K562 (cell line): ENCODE measurements around the gene OSBPL3. TPM values are rescaled to one million over a fixed set of nuclear protein-coding genes. Genes with fewer than 3 reads are reported as not detected.

Experiments used
- ATAC-seq: fragments of 200-7000 bp; cut with Tn5 transposase; 3 replicates; pipeline ENCODE4 v1.9.1; 2020; ENCODE audit warnings: moderate library complexity
- BruUV-seq: library from RNA; stranded (reverse); fragments of 400-500 nt; replicated peaks from 2 replicates; lab custom pipeline; 2021; lab: Mats Ljungman, UMichigan
- CTCF ChIA-PET: fragments of 300-600 bp; formaldehyde crosslinking; extraction: SDS; loops from one replicate; lab custom pipeline; 2021; ENCODE audit warnings: low intra/inter-chr PET ratio; lab: Yijun Ruan, JAX
- POLR2A ChIA-PET: fragments of 300-600, 350-650 bp; sonication (Branson Sonifier 250); formaldehyde crosslinking; extraction: SDS; loops from one replicate; lab custom pipeline; 2021; ENCODE audit warnings: antibody characterized with exemption, inconsistent platforms; lab: Yijun Ruan, JAX
- DNase-seq, 4 experiments: peaks; one replicate each; pipeline versions ENCODE4 v3.0.0 to v3.0.0-alpha.2; 2011 to 2018; ENCODE audit warnings: low spot score in 3 of 4, mixed read lengths in 3 of 4; ENCODE audit errors: extremely low read depth in 1 of 4
- FAIRE-seq: peaks from 2 replicates; lab custom pipeline; 2011; peaks lifted over from hg19 to GRCh38; lab: Jason Lieb, UNC
- H2AFZ ChIP-seq: 2 replicates; pipeline ENCODE4 v1.6.0; 2011; ENCODE audit warnings: low read depth, low read length, control low read depth, inconsistent platforms
- H3K27ac ChIP-seq: fragments of 200-600 bp; 3 replicates; pipeline ENCODE4 v1.8.0; 2011; ENCODE audit warnings: low read depth, mild to moderate bottlenecking, control low read depth, inconsistent platforms, low read length, moderate library complexity, mixed read lengths; ENCODE audit errors: extremely low read depth
- H3K27me3 ChIP-seq, 2 experiments: fragments of 300-600 bp in 1 of 2; 2 replicates in 1 of 2; 3 replicates in 1 of 2; pipeline versions ENCODE4 v1.6.0 to v1.8.0; 2011; ENCODE audit warnings: inconsistent platforms in 2 of 2, low read length in 2 of 2, mild to moderate bottlenecking in 1 of 2, mixed read lengths in 1 of 2, moderate library complexity in 1 of 2; ENCODE audit not compliant: control insufficient read depth in 2 of 2, insufficient read depth in 2 of 2
- H3K36me3 ChIP-seq: fragments of 300-600 bp; 3 replicates; pipeline ENCODE4 v1.8.0; 2011; ENCODE audit warnings: mild to moderate bottlenecking, low read length, inconsistent platforms; ENCODE audit not compliant: control insufficient read depth, insufficient read depth
- H3K4me1 ChIP-seq, 2 experiments: fragments of 200-600 bp in 1 of 2; replicated peaks in 1 of 2; 2 replicates in 1 of 2; 3 replicates in 1 of 2; pipeline versions ENCODE4 v1.5.1 to v1.8.0; 2011; ENCODE audit warnings: inconsistent platforms in 2 of 2, low read length in 2 of 2, mild to moderate bottlenecking in 1 of 2, mixed read lengths in 1 of 2, moderate library complexity in 1 of 2; ENCODE audit not compliant: control insufficient read depth in 2 of 2, insufficient read depth in 2 of 2
- H3K4me2 ChIP-seq: 2 replicates; pipeline ENCODE4 v1.6.1; 2011; ENCODE audit warnings: low read length, control low read depth, inconsistent platforms, mixed read lengths; ENCODE audit not compliant: insufficient read depth
- H3K4me3 ChIP-seq: fragments of 200-600 bp; sonication (generic), shearing (Covaris generic); 2 replicates; pipeline ENCODE4 v1.5.1; 2016; ENCODE audit warnings: control low read depth, inconsistent platforms
- H3K79me2 ChIP-seq: fragments of 200-600 bp; 3 replicates; pipeline ENCODE4 v1.8.0; 2011; ENCODE audit warnings: low read length, inconsistent platforms; ENCODE audit not compliant: control insufficient read depth, insufficient read depth
- H3K9ac ChIP-seq, 2 experiments: 2 replicates each; pipeline versions ENCODE4 v1.6.0 to v1.6.1; 2011; ENCODE audit warnings: low read depth in 2 of 2, low read length in 2 of 2, control low read depth in 1 of 2, inconsistent platforms in 1 of 2, mild to moderate bottlenecking in 1 of 2, mixed read lengths in 1 of 2; ENCODE audit not compliant: insufficient read depth in 1 of 2
- H3K9me1 ChIP-seq: one replicate; pipeline ENCODE4 v1.6.0; 2011; ENCODE audit warnings: inconsistent platforms, mild to moderate bottlenecking, low read length, moderate library complexity; ENCODE audit not compliant: control insufficient read depth, insufficient read depth
- H3K9me3 ChIP-seq: replicated peaks from 2 replicates; pipeline ENCODE4 v1.5.1; 2011; ENCODE audit warnings: low read depth, low read length, inconsistent platforms; ENCODE audit not compliant: control insufficient read depth, insufficient read depth
- H4K20me1 ChIP-seq: replicated peaks from 2 replicates; pipeline ENCODE4 v1.6.1; 2011; ENCODE audit warnings: low read length, inconsistent platforms, mixed read lengths; ENCODE audit not compliant: control insufficient read depth, insufficient read depth
- FOXM1 ChIP-seq, 2 experiments: fragments of 450-650 bp in 1 of 2; sonication (generic) in 1 of 2; formaldehyde crosslinking in 1 of 2; IDR thresholded peaks; 2 replicates each; pipeline versions ENCODE4 v1.6.1 to v1.9.0; 2017 to 2022; ENCODE audit warnings: low read depth in 2 of 2, mild to moderate bottlenecking in 2 of 2, missing genetic modification reagents in 1 of 2, moderate library complexity in 1 of 2
- IRF2 ChIP-seq: sonication (generic); formaldehyde crosslinking; IDR thresholded peaks from 2 replicates; pipeline ENCODE4 v1.8.1; 2022; ENCODE audit warnings: mild to moderate bottlenecking, missing genetic modification reagents
- KLF6 ChIP-seq: fragments of 250-450 bp; sonication (Bioruptor Pico); IDR thresholded peaks from 2 replicates; pipeline ENCODE4 v1.4.0; 2020; ENCODE audit warnings: mild to moderate bottlenecking, moderate library complexity, borderline replicate concordance
- NR1H2 ChIP-seq: sonication (generic); formaldehyde crosslinking; IDR thresholded peaks from 2 replicates; pipeline ENCODE4 v1.4.0; 2020; ENCODE audit warnings: mild to moderate bottlenecking, missing genetic modification reagents
- ZNF263 ChIP-seq: sonication (generic); formaldehyde crosslinking; IDR thresholded peaks from 2 replicates; pipeline ENCODE4 v1.8.0; 2022; ENCODE audit warnings: mild to moderate bottlenecking, missing genetic modification reagents, borderline replicate concordance
- WGBS: fragments of 100-300 bp; shearing (Covaris generic); methylation state at CpG from one replicate; pipeline ENCODE4 v1.1.6; 2016; ENCODE audit warnings: low coverage, mixed read lengths; ENCODE audit not compliant: insufficient coverage; ENCODE audit errors: missing lambda C conversion rate; 5-methylcytosine and 5-hydroxymethylcytosine counted together
- in situ Hi-C: fragments of 300-500 bp; cut with MboI; formaldehyde crosslinking; loops from 4 replicates; pipeline ENCODE4 v1.15.0; 2018; ENCODE audit warnings: inconsistent platforms, mixed read lengths
- intact Hi-C: fragments of 100-400 bp; cut with micrococcal nuclease; formaldehyde crosslinking; loops from 2 replicates; pipeline ENCODE4 v1.14.2; 2022
- polyA plus RNA-seq, 8 experiments: library from polyadenylated mRNA; depleted of rRNA in 4 of 8; stranded (reverse) in 5 of 8; unstranded in 3 of 8; fragments of >200 nt; fragmentation: Nextera tagmentation in 2 of 8; fragmentation: Illumina TruSeq in 1 of 8; extraction: Ambion mirVana in 2 of 8; extraction: Trizol in 1 of 8; gene quantifications; 2 replicates each; pipeline versions ENCODE4 v1.2.1 to v1.2.3, GENCODE V29; 2011 to 2014; ENCODE audit warnings: inconsistent platforms in 1 of 8, missing spikeins in 1 of 8
- total RNA-seq, 7 experiments: library from RNA; depleted of rRNA in 6 of 7; stranded (reverse); fragments of >200 nt in 6 of 7; fragmentation: Illumina TruSeq in 2 of 7; extraction: Trizol in 2 of 7; gene quantifications; 2 replicates each; pipeline versions ENCODE4 v1.2.1 to v1.2.3, GENCODE V29; 2011 to 2021; ENCODE audit warnings: low replicate concordance in 1 of 7
- TF ChIP-seq, protein P1 (sequence below): sonication (generic); formaldehyde crosslinking; IDR thresholded peaks from 2 replicates; pipeline ENCODE4 v1.9.0; 2022; ENCODE audit warnings: mild to moderate bottlenecking, missing genetic modification reagents
- TF ChIP-seq, protein P2 (sequence below): fragments of 250-450 bp; sonication (Bioruptor Pico); IDR thresholded peaks from 2 replicates; pipeline ENCODE4 v1.9.0; 2021; ENCODE audit warnings: mild to moderate bottlenecking, inconsistent platforms

Gene OSBPL3
- total and polyA plus RNA-seq, 9 of the 15 experiments (the other 6 are each of a cell fraction or from before 2014, with no cell fraction given): 4.8 to 37.2 (median 26.5) TPM

DNA sequence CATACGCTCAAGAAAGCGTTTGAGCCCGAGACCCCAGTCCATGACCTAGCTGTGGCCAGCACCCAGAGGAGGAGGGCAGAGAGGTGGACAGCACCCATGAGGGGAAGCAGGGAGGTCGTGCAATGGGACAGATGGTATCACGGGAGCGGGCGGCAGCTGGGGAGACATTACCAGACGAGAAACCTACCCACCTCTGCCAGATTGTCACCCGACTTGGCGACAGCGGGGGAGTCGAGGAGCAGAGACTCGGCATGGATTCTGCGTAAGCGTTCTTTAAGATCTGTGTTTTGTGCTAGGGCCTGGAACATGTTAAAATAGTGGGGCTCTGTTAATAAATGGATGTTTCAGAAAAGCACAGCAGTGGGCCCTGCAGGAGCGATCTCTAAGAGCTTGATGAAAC, 131.1 kb downstream of the OSBPL3 start (continued):
- TF ChIP-seq ZNF263 (CRISPR knock-in tag): no peak

DNA sequence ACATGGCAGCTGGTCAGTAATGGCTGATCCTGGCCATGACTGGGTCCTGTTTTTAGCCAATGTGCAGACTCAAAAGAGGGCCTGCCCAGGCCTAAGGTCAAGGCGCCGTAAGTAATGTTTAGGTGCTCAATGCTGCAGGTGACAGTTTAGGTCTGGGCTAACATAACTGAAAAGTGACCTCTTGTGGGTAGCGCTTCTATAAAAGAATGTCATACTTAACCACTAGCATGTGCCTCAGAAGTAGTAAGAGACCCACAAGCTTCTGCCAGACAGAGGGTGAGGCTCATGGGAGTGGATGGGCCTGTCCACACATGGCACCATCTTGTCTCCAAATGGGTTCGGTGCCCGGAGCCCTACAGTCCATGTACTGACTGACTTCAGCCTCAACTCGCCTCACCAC, 132.2 kb downstream of the OSBPL3 start:
- no peaks in the 10 kb centered on the region for H3K79me2 ChIP-seq
- H3K4me1 ChIP-seq: no peaks in the 10 kb centered on the region; a peak in 1 of 5 replicates
- no peaks in the 10 kb centered on the region for H3K9me3 ChIP-seq
- POLR2A ChIA-PET: interaction anchor here (0.7 kb wide), 1 partner anchor 134 kb away, joined by 4 read pairs; no protein-coding TSS in a partner anchor
- FAIRE-seq: no peak
- no peak for ATAC-seq
- peaks cover 43% of the 10 kb centered on the region; the same call in 2 of the 3 replicates for H3K36me3 ChIP-seq
- 94% methylated on average over 6 of the region's 6 CpGs for WGBS
- no peaks in the 10 kb centered on the region for H4K20me1 ChIP-seq
- no peak overlapping the region for H3K4me2 ChIP-seq
- H3K27ac ChIP-seq: no peak overlapping the region
- in situ Hi-C loops: no loop called here
- H3K9me1 ChIP-seq: no peaks in the 10 kb centered on the region
- no peak for DNase-seq
- CTCF ChIA-PET: no interaction called here
- no peak overlapping the region for H3K9ac ChIP-seq
- H2AFZ ChIP-seq: no peak overlapping the region
- TF ChIP-seq, protein P1, sequence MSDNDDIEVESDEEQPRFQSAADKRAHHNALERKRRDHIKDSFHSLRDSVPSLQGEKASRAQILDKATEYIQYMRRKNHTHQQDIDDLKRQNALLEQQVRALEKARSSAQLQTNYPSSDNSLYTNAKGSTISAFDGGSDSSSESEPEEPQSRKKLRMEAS (CRISPR knock-in tag): no peak
- TF ChIP-seq KLF6 (CRISPR knock-in tag) (no peak), NR1H2 (CRISPR knock-in tag) (no peak), FOXM1 (IDR thresholded peaks at IDR 0.05; ENCODE audit: low read depth) (no peak), FOXM1 (CRISPR knock-in tag; IDR thresholded peaks at IDR 0.05; ENCODE audit: low read depth) (no peak), IRF2 (CRISPR knock-in tag) (no peak), ZNF263 (CRISPR knock-in tag) (no peak)
- TF ChIP-seq, protein P2, sequence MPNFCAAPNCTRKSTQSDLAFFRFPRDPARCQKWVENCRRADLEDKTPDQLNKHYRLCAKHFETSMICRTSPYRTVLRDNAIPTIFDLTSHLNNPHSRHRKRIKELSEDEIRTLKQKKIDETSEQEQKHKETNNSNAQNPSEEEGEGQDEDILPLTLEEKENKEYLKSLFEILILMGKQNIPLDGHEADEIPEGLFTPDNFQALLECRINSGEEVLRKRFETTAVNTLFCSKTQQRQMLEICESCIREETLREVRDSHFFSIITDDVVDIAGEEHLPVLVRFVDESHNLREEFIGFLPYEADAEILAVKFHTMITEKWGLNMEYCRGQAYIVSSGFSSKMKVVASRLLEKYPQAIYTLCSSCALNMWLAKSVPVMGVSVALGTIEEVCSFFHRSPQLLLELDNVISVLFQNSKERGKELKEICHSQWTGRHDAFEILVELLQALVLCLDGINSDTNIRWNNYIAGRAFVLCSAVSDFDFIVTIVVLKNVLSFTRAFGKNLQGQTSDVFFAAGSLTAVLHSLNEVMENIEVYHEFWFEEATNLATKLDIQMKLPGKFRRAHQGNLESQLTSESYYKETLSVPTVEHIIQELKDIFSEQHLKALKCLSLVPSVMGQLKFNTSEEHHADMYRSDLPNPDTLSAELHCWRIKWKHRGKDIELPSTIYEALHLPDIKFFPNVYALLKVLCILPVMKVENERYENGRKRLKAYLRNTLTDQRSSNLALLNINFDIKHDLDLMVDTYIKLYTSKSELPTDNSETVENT (CRISPR knock-in tag): no peak
- intact Hi-C loops: no loop called here
- no TSS peak for BruUV-seq
- H3K4me3 ChIP-seq: no peak overlapping the region
- H3K27me3 ChIP-seq: no peaks in the 10 kb centered on the region
